Measurements from ENCODE around the gene TRAF3.

Gene TRAF3

GRCh38 chr14:102939329-102939728 lies 162.1 kb downstream of the TRAF3 start:
- no peak for DNase-seq (ENCODE audit: low read depth)

- no peak for DNase-seq (ENCODE audit: low read depth)
Measured at GRCh38 chr14:102939820-102940561, 162.7 kb downstream of the TRAF3 start.

GRCh38 chr14:102940729-102941362 lies 163.6 kb downstream of the TRAF3 start:
- DNase-seq (ENCODE audit: low read depth) = no peak

DNA sequence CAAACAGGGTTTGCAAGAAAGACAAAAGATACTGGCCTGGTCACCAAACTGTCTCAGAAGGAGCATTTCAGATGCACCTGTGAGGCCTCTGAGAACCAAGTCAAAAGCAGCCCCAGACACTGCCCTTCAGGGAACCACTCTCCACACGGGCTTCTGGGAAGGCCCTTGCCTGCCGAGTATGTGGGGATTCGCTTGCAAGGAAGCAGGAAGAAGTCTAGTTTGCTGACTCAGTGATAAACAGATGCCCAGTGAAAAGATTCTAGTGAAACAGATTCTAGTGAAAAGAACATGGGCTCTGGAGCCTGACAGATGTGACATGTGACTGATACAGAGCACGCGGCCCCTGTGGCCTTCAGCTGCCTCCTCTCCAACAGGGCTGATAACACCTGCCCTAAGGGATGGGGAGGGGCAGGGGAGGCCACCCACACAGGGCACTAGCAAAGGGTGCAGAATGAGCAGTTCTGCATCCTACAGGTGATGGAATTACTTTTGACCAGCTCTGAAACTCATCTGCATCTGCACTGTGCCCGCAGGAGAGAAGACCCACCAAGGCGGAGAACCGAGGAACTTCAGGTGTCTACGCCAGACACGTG lies 164.3 kb downstream of the TRAF3 start:
- DNase-seq (ENCODE audit: low read depth) = no peak

DNA sequence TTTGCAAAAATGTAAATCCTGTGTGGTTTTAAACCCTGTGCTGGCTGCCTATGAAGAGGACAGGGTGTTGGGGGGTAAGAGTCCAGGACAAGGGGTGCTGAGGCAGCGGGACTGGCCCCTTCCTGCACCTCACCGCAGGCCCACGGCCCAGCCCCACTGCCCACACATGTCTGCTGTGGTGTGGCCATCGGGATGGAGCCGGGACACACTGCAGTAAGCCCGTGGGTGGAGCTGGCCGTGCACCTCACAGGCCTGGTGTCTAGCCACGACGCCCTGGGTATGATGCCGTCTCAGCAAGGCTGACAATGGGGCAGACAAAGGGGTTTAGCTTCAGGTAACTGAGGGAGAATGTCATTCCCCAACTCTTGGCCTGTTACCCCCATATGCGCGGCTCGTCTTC lies 164.8 kb downstream of the TRAF3 start:
- no peak for DNase-seq (ENCODE audit: low read depth)

- DNase-seq (ENCODE audit: low read depth) = no peak
Measured at GRCh38 chr14:102943454-102943853, 166.2 kb downstream of the TRAF3 start.

- DNase-seq (ENCODE audit: low read depth) = no peak
Measured at GRCh38 chr14:102943979-102944378, 166.7 kb downstream of the TRAF3 start.

GRCh38 chr14:102944448-102945330 lies 167.4 kb downstream of the TRAF3 start:
- DNase-seq (ENCODE audit: low read depth) = no peak

- DNase-seq (ENCODE audit: low read depth) = no peak
Measured at GRCh38 chr14:102945346-102946130, 168.3 kb downstream of the TRAF3 start.

DNA sequence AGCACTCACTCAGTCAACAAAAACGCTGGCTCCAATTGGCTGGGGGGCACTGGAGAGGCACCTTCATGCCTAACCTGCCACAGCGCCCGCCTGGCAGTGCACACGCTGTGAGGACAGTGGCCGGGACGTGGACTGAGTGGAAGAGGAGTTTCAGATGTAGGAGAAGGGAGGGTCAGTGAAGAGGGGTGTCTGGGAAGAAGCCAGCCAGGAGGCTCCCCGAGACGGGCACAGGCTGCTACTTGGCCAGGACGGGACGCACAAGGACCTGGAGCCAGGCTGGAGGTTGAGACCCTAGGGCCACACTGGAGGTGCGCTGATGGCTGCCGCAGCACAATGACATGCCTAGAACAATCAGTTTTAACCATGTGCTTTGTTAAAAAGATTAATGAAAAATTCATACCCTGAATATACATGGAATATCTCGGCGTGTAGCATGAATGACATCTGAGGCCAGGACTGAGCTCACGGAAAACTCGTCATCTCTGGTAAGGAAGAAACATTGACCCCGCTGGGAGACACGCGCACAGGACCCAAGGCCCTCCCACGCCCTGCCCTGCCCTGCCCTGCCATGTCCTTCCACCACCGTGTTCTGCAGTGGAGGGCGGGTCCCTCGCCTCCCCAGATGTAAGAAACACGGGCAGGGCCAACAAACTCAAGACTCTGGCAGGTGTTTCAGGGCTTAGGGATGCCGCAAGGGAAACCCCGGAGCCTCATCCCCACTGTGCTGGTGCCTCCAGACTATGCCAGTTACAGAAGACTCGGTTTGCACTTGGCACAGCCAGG lies 170.3 kb downstream of the TRAF3 start:
- no peak for DNase-seq (ENCODE audit: low read depth)

DNA sequence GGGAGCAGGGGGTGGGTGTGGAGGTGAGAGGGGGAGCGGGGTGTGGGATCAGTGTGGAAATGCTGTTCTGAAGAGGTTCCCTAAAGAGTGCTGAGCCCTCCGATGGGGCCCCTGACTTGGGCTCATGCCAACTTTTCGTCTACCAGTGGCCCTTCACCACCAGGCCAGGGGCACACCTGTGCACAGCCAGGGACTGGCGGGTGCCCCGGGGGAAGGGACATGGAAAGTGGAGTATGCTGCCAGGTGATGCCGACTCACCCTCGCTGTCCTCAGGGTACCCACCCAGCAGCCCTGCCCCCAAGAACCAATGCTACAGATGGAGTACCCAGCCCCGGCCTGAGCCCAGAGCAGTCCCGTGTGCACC lies 171.4 kb downstream of the TRAF3 start:
- no peak for DNase-seq (ENCODE audit: low read depth)

DNA sequence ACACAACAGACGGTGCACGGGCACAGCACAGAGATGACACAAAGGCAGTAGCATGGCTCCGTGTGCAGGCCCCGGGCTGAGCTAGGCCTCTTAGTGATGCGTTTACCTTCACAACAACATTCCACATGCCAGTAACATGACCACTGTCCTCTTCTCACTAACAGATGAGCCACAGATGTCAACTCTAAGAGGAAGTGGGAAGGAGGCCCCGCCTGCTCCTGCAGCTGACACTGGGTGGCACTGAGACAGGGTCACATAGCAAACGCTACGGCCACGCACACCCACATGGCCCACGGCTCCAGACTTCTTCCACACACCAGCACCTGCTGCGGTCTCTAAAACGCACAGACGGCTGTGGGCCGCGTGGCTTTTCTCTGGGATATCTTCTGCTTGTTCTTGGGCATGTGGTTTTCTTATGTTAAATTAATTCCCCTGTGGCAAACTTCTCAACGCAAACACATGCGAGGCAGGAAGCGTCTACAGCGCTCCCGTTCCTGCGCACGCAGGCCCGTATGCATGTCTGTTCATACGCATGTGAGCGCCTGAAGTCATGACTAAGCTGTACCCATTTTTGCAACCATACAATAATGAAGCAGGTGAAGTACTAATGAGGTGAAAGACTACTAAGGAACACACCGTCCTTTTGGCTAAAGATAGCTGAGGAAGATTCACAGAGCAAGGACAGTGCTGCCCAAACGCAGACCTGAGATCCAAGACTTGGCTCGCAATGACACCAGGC lies 172.0 kb downstream of the TRAF3 start:
- peak; percentile 38 for DNase-seq (ENCODE audit: low read depth)

DNA sequence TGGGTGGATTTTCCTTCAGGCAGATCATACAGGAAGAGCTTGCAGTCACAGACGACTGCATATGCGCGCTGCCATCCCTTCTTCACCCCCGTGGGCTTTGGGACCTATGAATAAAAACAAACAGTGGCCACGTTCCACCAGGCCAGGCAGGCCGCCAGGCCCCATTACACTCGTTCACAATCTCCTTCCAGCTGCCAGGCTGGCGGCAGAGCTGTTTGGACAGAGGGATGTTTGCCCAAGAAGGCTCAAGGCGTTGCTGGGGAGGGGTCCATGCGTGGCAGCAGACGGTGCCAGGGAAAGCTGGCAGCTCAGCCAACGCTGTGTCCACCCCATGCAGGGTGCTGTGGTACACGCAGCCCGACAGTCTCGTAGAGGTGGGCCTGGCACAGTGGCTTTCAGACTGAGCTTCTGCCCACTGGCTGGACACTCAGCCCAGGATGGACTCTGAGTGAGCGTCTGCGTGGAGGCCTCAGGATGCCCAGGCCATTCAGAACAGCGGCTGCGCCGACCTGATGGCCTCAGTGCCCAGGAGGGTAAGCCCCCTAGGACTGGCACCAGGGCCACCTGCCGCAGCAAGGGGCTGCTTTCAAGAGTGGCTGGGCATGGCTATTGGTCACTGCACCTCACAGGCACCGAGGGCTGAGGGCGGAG lies 172.7 kb downstream of the TRAF3 start:
- DNase-seq (ENCODE audit: low read depth) = no peak

GRCh38 chr14:102951034-102951433 lies 173.8 kb downstream of the TRAF3 start:
- no peak for DNase-seq (ENCODE audit: low read depth)

DNA sequence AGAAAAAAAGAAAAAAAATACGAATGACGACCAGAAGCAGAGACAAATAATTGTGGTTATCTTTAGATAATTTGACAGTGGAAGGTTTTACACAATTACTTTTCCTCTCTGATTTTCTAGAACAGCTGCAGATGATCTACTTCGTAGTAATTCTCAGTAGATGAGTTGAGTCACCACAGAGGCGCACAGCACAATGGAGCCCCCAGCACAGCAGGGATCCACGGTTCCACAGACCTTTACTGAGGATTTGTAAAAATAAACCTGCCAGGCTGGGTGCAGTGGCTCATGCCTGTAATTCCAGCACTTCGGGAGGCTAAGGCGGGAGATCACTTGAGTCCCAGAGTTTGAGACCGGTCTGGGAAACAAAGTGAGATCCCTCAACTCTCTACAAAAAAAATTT lies 174.6 kb downstream of the TRAF3 start:
- DNase-seq (ENCODE audit: low read depth) = peak; percentile 34

- no peak for DNase-seq (ENCODE audit: low read depth)
Measured at GRCh38 chr14:102952276-102952675, 175.0 kb downstream of the TRAF3 start.

DNA sequence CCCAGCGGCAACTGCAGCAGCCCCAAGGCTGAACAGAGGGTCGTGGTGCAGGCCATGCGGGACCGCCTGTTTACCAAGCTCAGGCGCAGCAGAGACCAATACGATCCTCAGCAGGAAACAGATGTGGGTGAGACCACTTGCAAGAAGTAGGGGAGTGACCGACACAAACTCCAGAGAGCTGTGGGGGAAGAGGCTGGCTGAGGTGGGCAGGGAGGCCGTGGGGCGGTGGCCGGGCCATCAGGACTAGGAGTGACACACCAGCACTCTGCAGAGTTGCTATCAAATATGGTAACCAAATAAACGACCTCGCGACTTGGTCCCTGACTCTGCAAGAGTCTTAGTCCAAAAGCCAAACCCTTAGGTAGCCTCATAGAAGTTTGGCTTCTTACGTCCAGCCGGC lies 175.9 kb downstream of the TRAF3 start:
- no peak for DNase-seq (ENCODE audit: low read depth)

DNA sequence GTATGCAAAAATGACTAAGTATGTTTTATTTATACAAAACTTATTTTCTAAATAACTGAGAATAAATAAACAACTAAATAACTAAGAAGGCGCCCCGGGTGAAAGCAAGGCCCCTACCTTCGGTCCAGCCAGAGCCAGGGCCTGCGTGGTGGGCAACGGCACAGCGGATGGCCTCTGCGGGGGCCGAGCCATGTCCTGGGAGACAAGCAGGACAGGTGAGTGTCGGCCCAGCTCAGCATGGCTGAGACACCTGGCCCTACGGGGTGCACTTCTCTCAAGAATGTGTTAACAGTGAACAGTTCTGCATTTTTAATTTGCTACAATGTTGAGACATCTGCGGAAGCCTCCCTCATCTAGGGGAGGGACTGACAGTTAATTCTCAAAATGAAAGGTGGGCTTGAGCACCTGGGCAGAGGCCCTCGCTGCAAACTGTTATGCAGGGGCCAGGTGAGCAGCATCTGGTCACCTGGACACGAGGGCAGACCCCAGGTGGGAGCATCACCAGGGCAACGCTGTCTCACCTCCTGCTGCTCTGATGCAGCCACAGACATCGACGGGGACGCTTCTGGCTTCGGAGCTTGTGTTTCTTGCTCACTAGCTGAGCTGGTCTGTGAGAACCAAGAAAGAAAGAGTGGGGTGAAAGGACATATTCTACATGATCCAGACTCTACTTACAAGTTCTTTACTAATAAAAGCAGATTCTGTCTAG lies 177.0 kb downstream of the TRAF3 start:
- DNase-seq (ENCODE audit: low read depth) = no peak

All from iris pigment epithelial cell (primary cell).